RCC 7860 (cell line): Measurements from ENCODE around the gene PIR.

Experiments used
- DNase-seq: peaks from one replicate; pipeline ENCODE4 v3.0.0-alpha.2; 2015; ENCODE audit warnings: low spot score
- FAIRE-seq: peaks from 2 replicates; lab custom pipeline; 2012; peaks lifted over from hg19 to GRCh38; lab: Jason Lieb, UNC

PIR gene

GRCh38 chrX:15418707-15419181 lies 74.4 kb downstream of the PIR start:
- no peak for DNase-seq
- FAIRE-seq, result no peak

GRCh38 chrX:15418041-15418706 lies 75.0 kb downstream of the PIR start:
- no peak for DNase-seq
- FAIRE-seq, result no peak

DNA sequence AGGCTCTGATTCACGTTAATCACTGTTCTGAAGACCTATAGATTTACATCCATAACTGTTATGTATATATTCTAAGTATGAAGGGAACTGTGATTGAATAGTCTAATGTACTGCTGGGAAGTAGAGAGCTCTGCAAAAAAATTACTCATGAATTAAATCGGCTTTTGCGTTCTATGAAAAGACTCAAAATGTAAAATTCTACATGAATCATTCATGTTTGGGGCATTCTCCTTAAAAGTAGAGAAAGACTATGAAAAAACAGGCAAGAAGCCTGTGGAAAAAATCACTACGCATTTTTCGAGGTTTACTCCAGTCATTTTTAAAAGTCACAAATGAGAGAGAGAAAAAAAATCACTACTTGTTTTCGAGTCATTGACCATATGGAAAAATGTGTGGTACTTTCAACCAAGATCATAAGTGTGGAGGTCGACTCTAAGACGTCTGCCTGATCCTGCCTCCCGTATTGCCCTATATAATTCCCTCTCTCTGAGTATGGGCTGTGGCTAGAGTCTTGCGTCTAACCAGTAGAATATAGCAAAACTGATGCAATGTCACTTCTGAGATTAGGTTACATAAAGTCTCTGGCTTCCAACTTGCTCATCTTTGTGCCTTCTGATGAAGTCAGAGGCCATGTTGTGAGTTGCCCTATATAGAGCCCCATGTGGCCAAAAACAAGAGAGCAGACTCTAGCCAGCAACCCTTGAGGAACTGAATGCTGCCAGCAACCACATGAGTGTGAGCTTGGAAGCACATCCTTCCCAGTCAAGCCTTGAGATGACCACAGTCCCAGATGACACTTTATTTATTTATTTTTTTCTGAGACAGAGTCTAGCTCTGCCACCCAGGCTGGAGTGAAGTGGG lies 76.8 kb downstream of the PIR start:
- no peak for FAIRE-seq
- no peak for DNase-seq

DNA sequence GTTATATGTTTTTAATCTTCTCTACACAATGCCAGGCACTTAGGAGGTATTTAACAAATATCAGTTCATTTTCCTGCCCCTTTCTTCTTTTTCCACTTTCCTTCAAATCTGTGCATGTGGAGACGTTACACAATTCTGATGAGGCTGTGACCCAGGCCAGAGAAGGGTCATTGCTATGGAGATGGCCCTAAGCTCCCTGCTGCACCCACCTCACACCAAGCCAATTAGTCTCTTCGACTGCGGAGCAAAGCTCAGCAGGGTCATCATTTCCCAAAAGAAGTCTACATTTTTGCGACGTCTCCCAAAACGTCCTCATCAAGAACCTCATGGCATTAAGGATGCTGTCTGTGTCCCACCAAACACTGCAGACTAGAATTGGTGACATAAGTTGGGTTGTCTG lies 80.0 kb downstream of the PIR start:
- DNase-seq (no peak), FAIRE-seq (no peak)

DNA sequence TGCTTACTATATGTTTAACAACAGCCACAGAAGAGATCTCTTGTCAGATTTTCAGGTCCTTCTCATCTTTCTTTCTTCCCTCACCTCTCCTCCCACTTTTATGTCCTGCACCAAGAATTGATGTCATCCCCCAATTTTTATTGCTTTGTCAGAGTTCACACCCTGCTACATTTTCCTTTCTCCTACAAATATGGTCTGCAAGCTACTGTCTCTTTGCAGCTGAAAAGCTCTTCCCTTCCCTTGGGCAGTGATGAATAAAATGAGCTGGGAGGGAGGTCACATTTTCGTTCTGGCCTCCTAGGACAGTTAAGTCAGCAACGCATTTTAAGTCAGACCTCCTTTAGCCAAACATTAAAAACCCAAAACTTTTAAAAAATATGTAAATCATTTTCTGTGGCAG lies 82.2 kb downstream of the PIR start:
- DNase-seq (no peak), FAIRE-seq (no peak)

- DNase-seq (no peak), FAIRE-seq (no peak)
These were observed 82.7 kb downstream of the PIR start for GRCh38 chrX:15410430-15410829.

GRCh38 chrX:15405846-15406245 lies 87.3 kb downstream of the PIR start:
- no peak for FAIRE-seq
- no peak for DNase-seq

DNA sequence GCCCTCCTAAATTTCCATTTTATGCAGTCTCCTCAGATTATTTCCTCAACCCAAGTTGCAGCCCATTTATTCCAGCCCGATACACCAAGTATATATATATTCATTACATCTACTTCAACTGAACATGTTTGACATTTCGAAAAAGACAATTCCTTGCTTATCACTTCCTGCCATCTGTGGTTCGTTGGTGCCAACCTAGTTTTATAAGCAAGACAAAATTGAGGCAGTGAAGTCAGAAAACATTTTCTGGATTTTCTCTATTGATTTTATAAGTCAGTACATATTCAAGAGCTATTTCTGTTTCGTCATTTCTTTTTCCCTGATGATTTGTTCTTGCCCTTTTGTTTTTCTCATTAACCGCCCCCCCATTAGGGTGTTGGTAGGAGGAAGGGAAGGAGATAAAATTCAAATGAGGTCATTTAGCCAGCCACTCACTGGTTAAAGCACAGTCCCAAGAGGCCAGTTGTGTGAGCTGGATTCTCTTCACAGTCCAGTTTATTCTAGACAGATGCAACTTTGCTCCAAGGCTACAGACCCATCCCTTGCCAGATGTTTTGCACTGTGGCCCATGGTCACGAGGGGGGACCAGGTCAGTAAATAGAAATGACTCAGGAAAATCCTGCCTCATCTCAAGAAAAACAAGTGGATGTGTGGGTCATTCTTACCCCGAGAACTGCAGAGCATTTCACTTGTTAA lies 88.6 kb downstream of the PIR start:
- no peak for FAIRE-seq
- no peak for DNase-seq

DNA sequence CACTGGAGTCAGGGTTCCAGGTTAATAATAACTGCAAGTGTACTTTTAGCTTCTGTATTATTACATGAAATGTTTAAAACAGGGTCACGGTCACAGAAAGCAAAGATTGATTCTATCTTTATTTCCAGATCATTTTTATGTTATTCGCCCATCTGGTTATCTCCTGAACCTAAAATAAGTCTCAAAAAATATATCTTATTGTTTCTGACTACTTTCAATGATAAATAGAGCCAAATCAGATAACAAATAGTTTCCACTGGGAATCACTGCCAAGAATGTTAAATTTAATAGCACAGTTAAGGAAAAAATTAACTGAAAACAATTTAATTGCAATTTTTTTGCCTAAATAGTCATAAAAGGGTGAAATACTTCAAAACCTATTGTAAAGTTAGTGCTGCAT lies 91.8 kb downstream of the PIR start:
- FAIRE-seq (no peak), DNase-seq (no peak)

DNA sequence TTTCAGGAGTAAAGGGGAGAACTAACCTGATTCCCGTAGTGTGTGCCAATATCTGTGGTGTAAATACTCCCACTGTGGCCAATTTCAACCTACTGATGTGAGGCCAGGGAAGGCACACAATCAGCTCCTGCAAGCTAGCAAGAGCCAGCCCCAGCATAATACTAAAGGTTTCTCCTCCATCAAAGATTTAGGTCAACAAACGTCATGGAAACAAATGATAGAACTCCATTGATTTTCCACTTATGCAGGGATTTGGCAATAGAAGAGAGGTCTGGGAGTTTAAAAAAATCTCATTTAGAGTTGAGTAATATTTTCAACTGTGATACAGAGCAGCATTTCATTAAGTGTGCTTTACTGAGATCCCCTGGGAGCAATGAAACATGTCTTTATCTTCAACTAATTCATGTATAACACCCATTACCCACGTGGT lies 93.2 kb downstream of the PIR start:
- no peak for FAIRE-seq
- no peak for DNase-seq

DNA sequence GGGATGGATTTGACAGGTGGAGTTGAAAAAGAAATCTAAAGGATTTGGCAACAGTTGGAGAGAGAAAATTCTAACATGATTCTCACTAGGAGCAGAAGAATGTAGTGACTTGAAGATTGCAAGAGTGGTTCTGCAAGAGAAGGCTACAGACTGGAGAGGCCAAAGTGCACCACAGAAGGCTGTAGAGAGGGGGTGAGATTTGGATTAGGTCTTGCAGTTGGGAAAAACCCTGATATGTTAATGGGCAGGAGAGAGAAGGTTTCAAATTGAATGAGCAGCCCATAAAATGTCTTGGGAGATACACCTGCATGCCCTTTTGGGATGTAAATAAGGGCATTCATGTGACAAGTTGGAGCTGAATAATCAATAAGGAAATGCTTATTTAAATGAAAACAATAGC lies 94.3 kb downstream of the PIR start:
- DNase-seq, result no peak
- no peak for FAIRE-seq

- DNase-seq, result no peak
- no peak for FAIRE-seq
These were observed 97.3 kb downstream of the PIR start for GRCh38 chrX:15395789-15396188.

- DNase-seq, result no peak
- FAIRE-seq, result no peak
These were observed 101.3 kb downstream of the PIR start for GRCh38 chrX:15391850-15392249.

DNA sequence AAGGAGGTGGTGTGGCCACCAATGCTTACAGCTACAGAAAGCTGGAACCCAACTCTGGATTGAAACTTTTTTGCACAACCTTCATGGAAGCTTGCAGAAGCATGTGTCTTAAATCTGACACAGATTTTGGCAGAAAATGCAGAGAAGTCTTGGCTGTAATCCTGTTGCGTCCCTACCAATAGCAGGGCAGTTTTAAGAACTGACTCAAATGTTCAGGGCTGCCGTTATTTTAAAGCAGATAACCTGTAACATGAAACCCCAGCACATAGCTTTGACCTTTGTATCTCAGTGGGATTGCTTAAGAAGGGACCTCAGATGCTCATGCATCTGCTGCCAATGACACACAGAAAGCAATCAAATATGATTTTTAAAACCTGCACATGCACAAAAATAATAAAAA lies 108.8 kb downstream of the PIR start, which contains the start of gene VEGFD:
VEGFD (minus strand) TSS at position 110 of the 400 bp plus-strand sequence. CDS start 467 bp downstream, outside the sequence.
- FAIRE-seq, result no peak
- DNase-seq, result no peak

DNA sequence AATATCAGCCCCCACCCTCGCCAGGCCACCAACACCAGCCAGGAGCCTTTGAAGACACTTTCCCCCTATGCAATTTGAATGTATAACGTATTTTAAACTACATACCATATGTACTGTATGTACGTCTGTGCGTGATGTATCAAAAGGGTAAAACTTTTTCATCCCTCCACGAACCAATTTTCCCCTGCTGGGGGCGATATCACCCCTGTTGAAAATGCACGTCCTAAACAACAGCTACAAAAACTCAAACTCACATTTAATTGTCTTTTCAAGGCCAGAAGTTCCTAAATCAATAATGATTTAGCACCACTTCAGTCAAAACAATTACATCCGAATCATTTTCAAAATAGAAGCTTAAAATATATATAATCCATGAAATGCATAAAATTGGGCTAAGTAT lies 110.3 kb downstream of the PIR start:
- no peak for DNase-seq
- no peak for FAIRE-seq

DNA sequence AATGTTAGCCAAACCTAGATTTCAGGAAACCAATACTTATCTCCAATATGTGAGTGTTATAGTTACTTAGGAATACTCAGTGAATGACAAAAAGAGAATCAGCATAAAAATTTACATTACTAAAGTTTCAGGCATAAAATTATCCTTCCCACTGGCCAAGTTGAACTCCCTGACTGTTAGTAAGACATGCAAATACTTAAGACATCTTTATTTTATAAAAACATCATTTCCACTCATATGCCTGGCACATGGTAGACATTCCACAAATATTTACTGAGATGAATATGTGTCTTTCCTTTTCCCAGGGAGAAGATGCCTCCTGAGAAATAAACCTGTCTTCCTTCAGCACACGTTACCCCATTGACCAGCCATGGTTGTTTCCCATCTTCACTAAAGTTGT lies 116.2 kb downstream of the PIR start:
- FAIRE-seq (no peak), DNase-seq (no peak)

DNA sequence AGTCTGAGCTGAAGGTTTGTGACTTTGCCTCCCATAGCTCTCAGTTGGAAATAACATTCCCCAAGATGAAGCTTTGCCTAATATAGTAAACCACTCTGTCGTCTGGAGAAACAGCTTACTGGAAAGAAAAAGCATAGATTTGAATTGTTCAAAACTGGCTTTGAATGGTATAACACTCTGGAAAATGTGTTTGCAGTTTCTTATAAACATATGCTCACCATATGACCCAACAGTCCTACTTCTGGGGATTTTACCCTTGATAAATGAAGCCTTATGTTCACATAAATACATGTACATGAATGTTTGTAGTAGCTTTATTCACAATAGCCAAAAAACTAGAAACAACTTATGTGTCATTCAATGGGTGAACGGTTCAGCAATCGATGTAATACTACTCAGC lies 119.2 kb downstream of the PIR start:
- FAIRE-seq (no peak), DNase-seq (no peak)

- FAIRE-seq (no peak), DNase-seq (no peak)
These were observed 126.4 kb downstream of the PIR start for GRCh38 chrX:15366506-15367352.

- DNase-seq (no peak), FAIRE-seq (no peak)
These were observed 133.4 kb downstream of the PIR start for GRCh38 chrX:15359701-15360100.

DNA sequence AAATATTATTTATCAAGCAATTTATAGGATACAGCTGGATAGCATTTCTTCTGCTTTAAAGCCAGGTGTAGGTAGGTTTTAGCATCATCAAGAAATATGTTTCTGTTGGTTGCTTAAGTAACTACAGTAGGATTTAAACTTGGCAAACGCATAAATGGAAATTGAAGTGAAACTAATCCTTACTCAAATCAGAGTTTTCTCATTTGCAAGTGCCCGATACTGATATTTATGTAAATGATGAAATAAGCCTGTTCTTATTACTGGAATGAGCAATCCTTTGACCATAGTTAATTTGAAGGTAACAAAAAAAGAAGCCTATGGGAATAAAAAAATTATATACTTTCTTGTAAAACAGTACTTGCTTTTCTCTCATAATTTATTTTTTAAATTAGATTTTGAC lies 134.6 kb downstream of the PIR start:
- DNase-seq (no peak), FAIRE-seq (no peak)

DNA sequence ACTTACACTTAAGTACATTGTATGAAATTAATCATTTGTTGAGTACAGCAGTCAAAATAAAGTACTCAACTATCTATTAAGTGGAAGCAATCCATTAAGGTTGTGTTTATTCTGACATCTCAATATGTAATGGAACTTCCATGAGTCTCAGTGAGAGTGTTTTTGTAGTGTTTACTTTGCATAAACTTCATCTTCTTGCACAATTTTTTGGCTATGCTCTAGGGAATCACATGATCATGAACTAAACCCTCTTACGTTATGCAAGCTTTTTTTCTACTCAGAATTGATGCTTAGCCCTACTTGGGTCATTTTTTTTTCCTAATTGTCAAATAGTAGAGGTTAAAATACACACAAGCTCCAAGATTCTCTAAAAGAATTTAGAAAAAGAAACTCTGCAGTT lies 136.7 kb downstream of the PIR start:
- FAIRE-seq (no peak), DNase-seq (no peak)
